A673 (cell line): Measurements from ENCODE around the gene LIMA1.

Experiments
- CTCF ChIP-seq: fragments of 300-800, 200-600 bp; sonication (generic); conservative IDR thresholded peaks from 2 replicates; pipeline ENCODE4 v1.5.1; 2017; ENCODE audit warnings: low read depth, mild to moderate bottlenecking, antibody characterized with exemption, low read length, moderate library complexity, mixed read lengths
- EZH2 ChIP-seq: fragments of 200-600 bp; sonication (generic); IDR thresholded peaks from 2 replicates; pipeline ENCODE4 v1.6.1; 2017; ENCODE audit warnings: borderline replicate concordance, low read depth, mild to moderate bottlenecking, mixed read lengths, antibody characterized with exemption, low read length; ENCODE audit not compliant: poor library complexity, severe bottlenecking

DNA sequence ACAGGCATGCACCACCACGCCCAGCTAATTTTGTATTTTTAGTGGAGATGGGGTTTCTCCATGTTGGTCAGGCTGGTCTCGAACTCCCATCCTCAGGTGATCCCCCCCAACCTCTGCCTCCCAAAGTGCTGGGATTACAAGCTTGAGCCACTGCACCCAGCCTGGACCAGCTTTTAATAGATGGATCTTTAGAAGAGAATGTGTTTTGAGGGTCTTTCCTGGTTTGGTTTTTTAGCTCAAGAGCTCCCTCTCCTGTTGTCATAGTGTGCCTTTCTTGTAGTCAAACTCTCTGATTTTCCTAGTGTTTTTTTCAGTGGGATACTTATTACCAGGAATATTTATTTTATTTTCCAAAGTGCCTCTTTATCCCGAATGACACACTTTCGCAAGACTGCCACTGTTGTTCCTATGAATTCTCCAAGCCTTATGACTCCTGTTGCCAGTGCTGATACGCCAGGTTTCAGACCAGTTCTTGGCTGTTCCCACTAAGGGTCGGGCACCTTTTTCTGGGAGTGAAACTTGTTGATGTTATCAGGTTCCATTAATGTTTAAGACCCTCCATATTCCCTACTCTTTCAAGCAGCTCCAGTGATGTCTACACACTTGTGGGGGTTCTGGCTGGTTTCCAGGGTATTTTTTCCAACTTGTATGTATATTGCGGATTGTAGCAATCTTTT, 31.5 kb upstream of the LIMA1 start:
- TF ChIP-seq CTCF (peak; percentile 76), EZH2 (no peak)
